ENCODE results near the gene ANP32A. TPM values are rescaled to one million over a fixed set of nuclear protein-coding genes. Genes with fewer than 3 reads are reported as not detected.

ANP32A gene
- total RNA-seq, 6 experiments from 2014 or later, result 95.7 to 130 (median 118) TPM

DNA sequence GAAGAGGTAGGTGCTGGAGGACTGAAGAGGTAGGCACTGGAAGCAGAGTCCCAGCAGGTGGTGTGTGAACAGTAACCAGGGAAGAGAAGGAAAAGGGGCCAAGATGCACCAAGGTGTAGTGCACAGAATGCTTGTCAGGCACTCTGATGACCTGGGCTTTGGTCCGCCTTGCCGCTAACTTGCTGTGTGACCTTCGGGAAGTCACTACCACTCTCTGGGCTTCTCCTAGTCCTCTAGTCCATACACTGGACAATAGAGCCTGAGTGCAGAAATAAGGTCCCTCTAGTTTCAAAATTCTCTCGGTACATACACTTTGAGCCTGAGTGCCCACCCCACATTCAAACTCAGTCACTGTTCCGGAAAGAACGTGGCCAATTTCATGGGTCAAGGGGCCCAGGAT, 24.1 kb downstream of the ANP32A start:
- DNase-seq, result no peak
- peaks cover 7% of the 10 kb centered on the region; the same call in 1 of the 2 replicates for H3K36me3 Mint-ChIP-seq (ENCODE audit: low read depth)
- H3K4me1 Mint-ChIP-seq (ENCODE audit: low read depth), result peaks cover 68% of the 10 kb centered on the region
- H3K9me3 Mint-ChIP-seq, result no peaks in the 10 kb centered on the region
- no peak overlapping the region for H3K4me3 Mint-ChIP-seq
- TF ChIP-seq, protein P1, sequence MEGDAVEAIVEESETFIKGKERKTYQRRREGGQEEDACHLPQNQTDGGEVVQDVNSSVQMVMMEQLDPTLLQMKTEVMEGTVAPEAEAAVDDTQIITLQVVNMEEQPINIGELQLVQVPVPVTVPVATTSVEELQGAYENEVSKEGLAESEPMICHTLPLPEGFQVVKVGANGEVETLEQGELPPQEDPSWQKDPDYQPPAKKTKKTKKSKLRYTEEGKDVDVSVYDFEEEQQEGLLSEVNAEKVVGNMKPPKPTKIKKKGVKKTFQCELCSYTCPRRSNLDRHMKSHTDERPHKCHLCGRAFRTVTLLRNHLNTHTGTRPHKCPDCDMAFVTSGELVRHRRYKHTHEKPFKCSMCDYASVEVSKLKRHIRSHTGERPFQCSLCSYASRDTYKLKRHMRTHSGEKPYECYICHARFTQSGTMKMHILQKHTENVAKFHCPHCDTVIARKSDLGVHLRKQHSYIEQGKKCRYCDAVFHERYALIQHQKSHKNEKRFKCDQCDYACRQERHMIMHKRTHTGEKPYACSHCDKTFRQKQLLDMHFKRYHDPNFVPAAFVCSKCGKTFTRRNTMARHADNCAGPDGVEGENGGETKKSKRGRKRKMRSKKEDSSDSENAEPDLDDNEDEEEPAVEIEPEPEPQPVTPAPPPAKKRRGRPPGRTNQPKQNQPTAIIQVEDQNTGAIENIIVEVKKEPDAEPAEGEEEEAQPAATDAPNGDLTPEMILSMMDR (IDR thresholded peaks at IDR 0.05), result no peak
- peak overlapping the region; percentile 30; the same call in 1 of the 2 replicates for H3K27ac Mint-ChIP-seq
- no peaks in the 10 kb centered on the region for H3K27me3 Mint-ChIP-seq (ENCODE audit: insufficient read depth)

DNA sequence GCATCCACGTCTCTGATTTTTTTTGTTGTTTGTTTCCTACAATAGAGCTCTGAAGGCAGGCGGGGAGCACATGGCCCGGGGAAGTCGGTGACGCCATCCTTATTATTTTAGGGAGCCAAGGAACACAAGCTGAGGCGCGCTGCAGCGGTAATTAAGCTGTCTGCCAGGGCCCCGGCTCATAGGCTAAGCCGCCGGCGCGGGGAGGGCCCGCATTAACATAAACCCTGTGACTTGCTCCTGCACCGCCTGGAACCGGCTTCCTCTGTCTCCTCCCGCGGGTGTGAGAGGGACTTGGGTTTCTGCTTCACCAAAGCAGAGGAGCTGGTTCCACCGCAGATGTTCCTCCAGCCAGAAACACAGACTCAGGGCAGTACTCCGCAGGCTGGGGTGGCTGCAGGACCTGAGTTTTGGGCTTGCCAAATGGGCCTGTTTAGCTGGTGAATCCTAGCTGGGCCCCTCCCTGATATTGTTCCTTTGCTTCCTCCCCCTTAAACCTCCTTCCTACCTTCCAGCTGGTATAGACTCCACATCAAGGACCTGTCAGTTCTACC, 25.3 kb downstream of the ANP32A start:
- Mint-ChIP-seq H3K4me1 (ENCODE audit: low read depth) (peaks cover 59% of the 10 kb centered on the region), H3K9me3 (no peaks in the 10 kb centered on the region), H3K27ac (peak overlapping the region; percentile 75), H3K36me3 (ENCODE audit: low read depth) (peaks cover 7% of the 10 kb centered on the region; the same call in 1 of the 2 replicates), H3K4me3 (peak overlapping the region; percentile 67), H3K27me3 (ENCODE audit: insufficient read depth) (peaks cover 1% of the 10 kb centered on the region; the same call in 1 of the 2 replicates)
- TF ChIP-seq, protein P1 (IDR thresholded peaks at IDR 0.05), result no peak
- DNase-seq, result peak; percentile 81

DNA sequence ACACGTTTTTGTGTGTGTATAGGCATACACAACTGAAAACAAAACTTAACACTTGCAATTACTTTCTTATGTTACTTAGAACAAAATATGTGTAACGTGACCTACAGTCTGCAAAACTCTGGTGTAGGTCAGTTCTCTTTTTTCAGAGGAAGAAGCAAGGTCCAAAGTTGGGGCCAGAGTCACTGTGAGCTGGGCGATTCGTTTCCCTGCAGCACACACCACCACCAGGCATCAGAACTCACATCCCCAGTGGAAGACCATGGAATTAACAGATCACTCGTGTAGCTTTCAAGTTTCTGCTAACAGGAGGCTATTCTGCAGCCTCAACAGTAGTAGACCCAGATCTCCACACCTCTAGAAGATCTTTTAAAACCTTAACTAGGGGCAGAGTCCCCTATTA, 25.8 kb downstream of the ANP32A start:
- Mint-ChIP-seq H3K4me3 (peak overlapping the region; percentile 67), H3K9me3 (no peaks in the 10 kb centered on the region), H3K4me1 (ENCODE audit: low read depth) (peaks cover 54% of the 10 kb centered on the region), H3K36me3 (ENCODE audit: low read depth) (peaks cover 7% of the 10 kb centered on the region; the same call in 1 of the 2 replicates), H3K27me3 (ENCODE audit: insufficient read depth) (peaks cover 1% of the 10 kb centered on the region; the same call in 1 of the 2 replicates), H3K27ac (peak overlapping the region; percentile 75)
- no peak for DNase-seq
- TF ChIP-seq, protein P1 (IDR thresholded peaks at IDR 0.05), result peak; percentile 26; the same call in 1 of the 2 replicates

DNA sequence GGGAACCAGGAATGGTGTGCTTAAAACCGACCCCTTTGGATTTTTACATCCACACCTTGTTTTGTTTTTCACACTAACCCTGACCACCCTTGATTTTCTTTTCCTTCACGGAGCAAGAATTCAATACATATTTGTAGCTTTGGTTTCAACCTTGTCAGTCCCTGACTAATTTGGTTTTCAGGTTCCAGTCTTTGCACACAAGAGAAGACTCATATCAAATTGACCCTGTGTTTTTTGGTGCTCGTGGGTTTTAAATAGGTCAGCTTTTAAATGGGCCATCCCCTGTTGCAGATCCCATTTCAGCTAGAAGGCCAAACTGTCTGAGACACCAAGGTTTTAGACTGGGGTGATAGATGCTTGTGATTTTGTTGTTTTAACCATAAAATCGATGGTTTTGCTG, 26.4 kb downstream of the ANP32A start:
- Mint-ChIP-seq H3K4me3 (no peak overlapping the region), H3K27me3 (ENCODE audit: insufficient read depth) (peaks cover 1% of the 10 kb centered on the region; the same call in 1 of the 2 replicates), H3K27ac (peak overlapping the region; percentile 75; the same call in 1 of the 2 replicates), H3K36me3 (ENCODE audit: low read depth) (peaks cover 6% of the 10 kb centered on the region; the same call in 1 of the 2 replicates), H3K4me1 (ENCODE audit: low read depth) (peaks cover 48% of the 10 kb centered on the region), H3K9me3 (no peaks in the 10 kb centered on the region)
- no peak for DNase-seq
- TF ChIP-seq, protein P1 (IDR thresholded peaks at IDR 0.05), result no peak

DNA sequence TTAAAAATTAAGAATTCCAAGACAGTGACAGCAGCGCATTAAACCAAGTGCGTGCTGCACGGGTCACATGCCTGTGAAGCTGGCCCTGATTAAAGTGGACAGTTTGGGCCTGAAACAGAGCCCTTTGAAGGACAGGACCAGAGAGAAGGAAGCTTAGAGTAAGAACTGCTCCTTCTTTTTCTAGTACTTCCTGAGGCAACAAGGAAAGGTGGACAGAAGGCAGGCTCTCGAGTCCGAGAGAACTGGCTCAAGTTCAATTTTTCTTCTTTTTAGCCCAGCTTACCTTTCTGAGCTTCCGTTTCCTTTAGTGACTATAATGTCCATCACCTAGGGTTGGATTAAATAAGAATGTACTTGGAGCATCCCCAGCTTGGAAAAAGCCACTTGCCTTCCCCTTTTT, 26.9 kb downstream of the ANP32A start:
- H3K36me3 Mint-ChIP-seq (ENCODE audit: low read depth), result 0 out of 2 replicates have a peak, but pooled peaks cover under 1% of the 10 kb centered on the region
- TF ChIP-seq, protein P1 (IDR thresholded peaks at IDR 0.05), result no peak
- DNase-seq, result no peak
- H3K27ac Mint-ChIP-seq, result no peak overlapping the region
- peaks cover 1% of the 10 kb centered on the region; the same call in 1 of the 2 replicates for H3K27me3 Mint-ChIP-seq (ENCODE audit: insufficient read depth)
- H3K4me3 Mint-ChIP-seq, result no peak overlapping the region
- no peaks in the 10 kb centered on the region for H3K9me3 Mint-ChIP-seq
- peaks cover 43% of the 10 kb centered on the region for H3K4me1 Mint-ChIP-seq (ENCODE audit: low read depth)
